Mesothelial cell of epicardium (in vitro differentiated cells): ENCODE results near the gene GAS1. TPM values are rescaled to one million over a fixed set of nuclear protein-coding genes. Genes with fewer than 3 reads are reported as not detected.

Source experiments
- DNase-seq, 2 experiments: peaks; one replicate each; pipeline ENCODE4 v3.0.0; 2021; ENCODE audit warnings: low spot score in 2 of 2; ENCODE audit not compliant: unreplicated experiment in 2 of 2
- H3K27ac Mint-ChIP-seq: 2 replicates; pipeline ENCODE4 v1.8.0; 2021; ENCODE audit warnings: mixed read lengths
- H3K27me3 Mint-ChIP-seq: 2 replicates; pipeline ENCODE4 v1.8.0; 2021; ENCODE audit warnings: low read depth, mixed read lengths
- H3K36me3 Mint-ChIP-seq: 2 replicates; pipeline ENCODE4 v1.8.0; 2021; ENCODE audit warnings: mixed read lengths
- H3K4me1 Mint-ChIP-seq: 2 replicates; pipeline ENCODE4 v1.8.0; 2021; ENCODE audit warnings: mixed read lengths
- H3K4me3 Mint-ChIP-seq: 2 replicates; pipeline ENCODE4 v1.8.0; 2021; ENCODE audit warnings: mild to moderate bottlenecking, moderate library complexity, mixed read lengths
- H3K9me3 Mint-ChIP-seq: 2 replicates; pipeline ENCODE4 v1.8.0; 2021; ENCODE audit warnings: mixed read lengths
- total RNA-seq: library from RNA; stranded (reverse); gene quantifications from 3 replicates; pipeline ENCODE4 v1.2.1, GENCODE V29; 2021
- TF ChIP-seq, protein P1 (sequence below): fragments of 200-600 bp; sonication (generic); IDR thresholded peaks from one replicate; pipeline ENCODE4 v1.5.0; 2021; ENCODE audit warnings: antibody characterized with exemption; ENCODE audit not compliant: unreplicated experiment

GAS1 gene
- total RNA-seq, 1 donor from 2014 or later = 47.8 TPM

DNA sequence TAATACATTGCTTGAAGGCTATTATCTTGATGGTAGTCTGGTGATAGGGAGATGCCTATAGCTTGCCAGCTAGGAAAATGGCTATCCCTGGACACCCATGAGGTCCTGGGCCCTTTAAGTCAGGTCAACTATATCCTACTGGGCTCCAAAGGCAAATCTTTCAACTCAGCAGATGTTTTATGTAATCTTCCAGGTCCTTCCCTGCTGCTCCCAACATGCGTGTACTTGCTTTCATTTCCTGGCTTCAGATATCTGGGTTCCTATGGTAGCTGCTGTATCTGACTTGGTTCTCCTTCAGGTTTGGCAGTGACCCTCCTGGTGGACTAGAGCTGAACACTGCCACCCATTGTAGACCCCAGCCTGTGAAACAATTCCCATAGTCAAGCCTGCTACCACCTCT lies 32.4 kb upstream of the GAS1 start:
- H3K27ac Mint-ChIP-seq = no peak overlapping the region
- H3K27me3 Mint-ChIP-seq = no peaks in the 10 kb centered on the region
- no peak for DNase-seq
- H3K4me1 Mint-ChIP-seq = peaks cover 46% of the 10 kb centered on the region
- no peaks in the 10 kb centered on the region for H3K36me3 Mint-ChIP-seq
- TF ChIP-seq, protein P1, sequence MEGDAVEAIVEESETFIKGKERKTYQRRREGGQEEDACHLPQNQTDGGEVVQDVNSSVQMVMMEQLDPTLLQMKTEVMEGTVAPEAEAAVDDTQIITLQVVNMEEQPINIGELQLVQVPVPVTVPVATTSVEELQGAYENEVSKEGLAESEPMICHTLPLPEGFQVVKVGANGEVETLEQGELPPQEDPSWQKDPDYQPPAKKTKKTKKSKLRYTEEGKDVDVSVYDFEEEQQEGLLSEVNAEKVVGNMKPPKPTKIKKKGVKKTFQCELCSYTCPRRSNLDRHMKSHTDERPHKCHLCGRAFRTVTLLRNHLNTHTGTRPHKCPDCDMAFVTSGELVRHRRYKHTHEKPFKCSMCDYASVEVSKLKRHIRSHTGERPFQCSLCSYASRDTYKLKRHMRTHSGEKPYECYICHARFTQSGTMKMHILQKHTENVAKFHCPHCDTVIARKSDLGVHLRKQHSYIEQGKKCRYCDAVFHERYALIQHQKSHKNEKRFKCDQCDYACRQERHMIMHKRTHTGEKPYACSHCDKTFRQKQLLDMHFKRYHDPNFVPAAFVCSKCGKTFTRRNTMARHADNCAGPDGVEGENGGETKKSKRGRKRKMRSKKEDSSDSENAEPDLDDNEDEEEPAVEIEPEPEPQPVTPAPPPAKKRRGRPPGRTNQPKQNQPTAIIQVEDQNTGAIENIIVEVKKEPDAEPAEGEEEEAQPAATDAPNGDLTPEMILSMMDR = no peak
- H3K4me3 Mint-ChIP-seq = no peak overlapping the region
- H3K9me3 Mint-ChIP-seq = peaks cover 12% of the 10 kb centered on the region

DNA sequence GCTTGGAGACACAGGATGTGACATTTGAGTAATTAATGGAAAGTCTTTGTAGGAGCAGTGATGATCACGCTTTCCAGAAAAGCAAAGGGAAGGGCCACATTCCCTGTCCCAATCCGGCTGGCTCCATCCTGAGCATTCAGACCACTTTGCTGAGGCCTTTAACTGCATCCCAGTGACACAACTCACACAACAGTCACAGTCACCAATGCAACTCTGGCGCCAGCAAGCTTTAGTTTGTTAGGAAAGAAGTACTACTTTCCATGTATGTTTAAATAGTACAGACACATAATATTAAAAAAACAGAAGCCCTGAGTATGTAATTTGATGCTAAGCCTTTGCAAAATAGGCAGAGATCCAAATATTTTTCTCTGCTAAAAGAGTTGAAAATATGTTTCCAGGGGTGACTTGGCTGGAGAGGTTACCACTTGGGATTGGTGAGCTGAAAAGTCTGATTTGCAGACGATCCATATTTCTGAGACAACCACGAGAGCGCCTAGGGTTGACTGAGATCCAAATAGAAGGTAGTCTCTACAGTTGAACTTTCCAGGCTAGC lies 31.7 kb upstream of the GAS1 start:
- Mint-ChIP-seq H3K4me1 (peaks cover 41% of the 10 kb centered on the region), H3K27me3 (no peaks in the 10 kb centered on the region), H3K4me3 (no peak overlapping the region), H3K27ac (peak overlapping the region; percentile 34), H3K9me3 (peaks cover 13% of the 10 kb centered on the region), H3K36me3 (no peaks in the 10 kb centered on the region)
- TF ChIP-seq, protein P1 = no peak
- no peak for DNase-seq

DNA sequence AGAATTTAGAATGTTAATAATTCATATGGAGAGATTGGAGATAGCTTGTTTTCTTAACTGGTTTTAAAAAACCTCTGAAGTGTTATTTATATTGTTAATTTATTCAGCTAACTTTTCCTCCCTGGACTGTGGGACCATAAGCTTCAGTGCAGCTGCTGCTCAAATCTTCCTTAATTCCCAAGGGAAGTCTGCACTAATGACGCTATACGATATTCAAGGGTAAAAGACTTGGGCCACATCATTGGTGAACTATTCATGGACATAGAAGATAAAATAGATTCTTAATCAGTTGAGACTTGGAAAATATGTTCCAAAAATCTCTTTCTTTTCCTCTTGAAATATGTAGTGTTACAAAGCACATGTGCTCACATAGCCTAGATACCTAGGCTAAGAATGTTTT lies 31.1 kb upstream of the GAS1 start:
- Mint-ChIP-seq H3K27ac (peak overlapping the region; percentile 60), H3K27me3 (no peaks in the 10 kb centered on the region), H3K4me1 (peaks cover 39% of the 10 kb centered on the region), H3K9me3 (peaks cover 15% of the 10 kb centered on the region), H3K4me3 (no peak overlapping the region), H3K36me3 (no peaks in the 10 kb centered on the region)
- TF ChIP-seq, protein P1 = no peak
- no peak for DNase-seq

GRCh38 chr9:86977205-86977835 lies 30.0 kb upstream of the GAS1 start:
- Mint-ChIP-seq H3K9me3 (peaks cover 15% of the 10 kb centered on the region), H3K27me3 (no peaks in the 10 kb centered on the region), H3K36me3 (no peaks in the 10 kb centered on the region), H3K27ac (no peak overlapping the region), H3K4me1 (peaks cover 32% of the 10 kb centered on the region), H3K4me3 (no peak overlapping the region)
- DNase-seq = no peak
- TF ChIP-seq, protein P1 = no peak

DNA sequence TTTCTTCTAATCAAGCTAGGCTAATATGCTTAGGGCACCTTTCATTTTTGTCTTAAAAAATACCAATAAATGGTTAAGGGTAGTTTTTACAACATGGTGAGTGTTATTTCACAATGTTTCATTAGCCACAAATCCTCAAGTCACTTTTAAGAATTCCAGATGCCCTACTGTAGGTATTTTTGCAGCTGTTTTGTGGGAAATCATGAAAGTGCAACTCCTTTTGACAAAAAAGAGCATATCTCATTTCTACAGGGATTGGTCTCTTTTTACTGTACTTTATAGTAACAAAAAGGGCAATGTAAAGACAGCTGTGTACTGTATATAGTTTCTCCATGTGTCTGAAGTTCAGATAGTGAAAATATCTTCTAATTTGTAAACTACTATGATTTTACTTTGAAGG lies 28.3 kb upstream of the GAS1 start:
- Mint-ChIP-seq H3K27me3 (no peaks in the 10 kb centered on the region), H3K27ac (peak overlapping the region; percentile 65), H3K9me3 (peaks cover 10% of the 10 kb centered on the region), H3K4me1 (peaks cover 38% of the 10 kb centered on the region), H3K4me3 (no peak overlapping the region), H3K36me3 (no peaks in the 10 kb centered on the region)
- DNase-seq = no peak
- TF ChIP-seq, protein P1 = no peak
